ENCODE measurements around the gene RIN3.

RIN3 gene

DNA sequence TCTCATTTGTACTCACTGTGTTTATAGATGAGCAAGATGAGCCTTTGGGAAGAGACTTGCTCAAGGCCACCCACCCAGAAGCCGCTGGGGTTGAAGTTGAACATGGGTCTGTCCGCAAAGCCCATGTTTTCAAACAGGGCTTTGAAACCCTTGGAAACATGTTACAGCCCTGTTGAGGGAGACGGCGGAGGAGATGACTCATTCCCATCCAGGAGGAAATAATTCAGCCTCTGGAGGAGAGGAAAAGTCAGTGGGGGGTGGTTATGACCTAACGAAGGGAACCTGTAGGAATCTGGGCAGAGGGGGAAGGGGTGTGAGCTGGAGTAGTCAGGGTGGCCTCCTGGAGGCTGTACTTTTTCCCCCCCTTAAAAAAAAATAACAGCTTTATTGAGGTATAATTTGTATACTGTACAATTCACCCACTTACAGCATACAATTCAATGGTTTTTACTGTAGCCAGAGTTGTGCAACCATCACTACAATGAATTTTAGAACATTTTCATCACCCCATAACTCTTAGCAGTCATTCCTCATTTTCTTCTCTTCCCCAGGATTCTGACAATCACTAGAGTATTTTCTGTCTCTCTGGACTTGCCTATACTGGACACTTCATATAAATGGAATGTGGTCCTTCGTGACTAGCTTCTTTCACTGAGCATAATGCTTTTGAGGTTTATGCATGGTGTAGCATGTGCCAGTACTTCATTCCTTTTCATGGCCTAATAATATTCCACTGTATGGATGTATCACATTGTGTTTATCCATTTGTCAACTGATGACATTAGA lies 1.9 kb upstream of the RIN3 start:
- no peaks in the 10 kb centered on the region for H3K36me3 ChIP-seq (ENCODE audit: control insufficient read depth, insufficient read depth, low read length)
- H3K27ac ChIP-seq (ENCODE audit: low read depth, low read length, severe bottlenecking) = peak overlapping the region; percentile 84
- peaks cover 23% of the 10 kb centered on the region for H3K4me1 ChIP-seq (ENCODE audit: control insufficient read depth, insufficient read depth, low read length, poor library complexity, severe bottlenecking)
- no peak overlapping the region for H3K4me3 ChIP-seq (ENCODE audit: extremely low read depth, insufficient read depth, low read length, poor library complexity, severe bottlenecking)
- H3K9me3 ChIP-seq (ENCODE audit: control insufficient read depth, low read length) = no peaks in the 10 kb centered on the region
- WGBS, 2 experiments (ENCODE audit: insufficient coverage in 2 of 2) = 58 to 60% methylated on average over 4 of the region's 6 CpGs

GRCh38 chr14:92512807-92513203 lies 776 bp upstream of the RIN3 start:
- peak overlapping the region; percentile 68 for H3K4me3 ChIP-seq (ENCODE audit: extremely low read depth, insufficient read depth, low read length, poor library complexity, severe bottlenecking)
- WGBS, 2 experiments (ENCODE audit: insufficient coverage in 2 of 2) = 81 to 88% methylated on average over 7 to 8 of the region's 9 CpGs
- no peak overlapping the region for H3K27ac ChIP-seq (ENCODE audit: low read depth, low read length, severe bottlenecking)
- H3K9me3 ChIP-seq (ENCODE audit: control insufficient read depth, low read length) = no peaks in the 10 kb centered on the region
- H3K36me3 ChIP-seq (ENCODE audit: control insufficient read depth, insufficient read depth, low read length) = no peaks in the 10 kb centered on the region
- H3K4me1 ChIP-seq (ENCODE audit: control insufficient read depth, insufficient read depth, low read length, poor library complexity, severe bottlenecking) = peaks cover 23% of the 10 kb centered on the region

- no peaks in the 10 kb centered on the region for H3K9me3 ChIP-seq (ENCODE audit: control insufficient read depth, low read length)
- peaks cover 23% of the 10 kb centered on the region for H3K4me1 ChIP-seq (ENCODE audit: control insufficient read depth, insufficient read depth, low read length, poor library complexity, severe bottlenecking)
- H3K4me3 ChIP-seq (ENCODE audit: extremely low read depth, insufficient read depth, low read length, poor library complexity, severe bottlenecking) = peak overlapping the region; percentile 68
- peak overlapping the region; percentile 2 for H3K27ac ChIP-seq (ENCODE audit: low read depth, low read length, severe bottlenecking)
- WGBS, 2 experiments (ENCODE audit: insufficient coverage in 2 of 2) = 12 to 15% methylated on average over 54 to 75 of the region's 81 CpGs
- no peaks in the 10 kb centered on the region for H3K36me3 ChIP-seq (ENCODE audit: control insufficient read depth, insufficient read depth, low read length)
Measured at GRCh38 chr14:92513966-92514843, 624 bp downstream of the RIN3 start.

- H3K9me3 ChIP-seq (ENCODE audit: control insufficient read depth, low read length) = no peaks in the 10 kb centered on the region
- WGBS, 2 experiments (ENCODE audit: insufficient coverage in 2 of 2) = 43 to 69% methylated on average over 5 to 7 of the region's 15 CpGs
- H3K4me3 ChIP-seq (ENCODE audit: extremely low read depth, insufficient read depth, low read length, poor library complexity, severe bottlenecking) = peak overlapping the region; percentile 68
- H3K4me1 ChIP-seq (ENCODE audit: control insufficient read depth, insufficient read depth, low read length, poor library complexity, severe bottlenecking) = peaks cover 23% of the 10 kb centered on the region
- no peak overlapping the region for H3K27ac ChIP-seq (ENCODE audit: low read depth, low read length, severe bottlenecking)
- H3K36me3 ChIP-seq (ENCODE audit: control insufficient read depth, insufficient read depth, low read length) = no peaks in the 10 kb centered on the region
Measured at GRCh38 chr14:92514844-92515514, 1.4 kb downstream of the RIN3 start.

GRCh38 chr14:92515546-92516343 lies 2.2 kb downstream of the RIN3 start:
- 97 to 98% methylated on average over 3 to 5 of the region's 5 CpGs for WGBS, 2 experiments (ENCODE audit: insufficient coverage in 2 of 2)
- Histone ChIP-seq H3K4me1 (ENCODE audit: control insufficient read depth, insufficient read depth, low read length, poor library complexity, severe bottlenecking) (peaks cover 21% of the 10 kb centered on the region), H3K4me3 (ENCODE audit: extremely low read depth, insufficient read depth, low read length, poor library complexity, severe bottlenecking) (no peak overlapping the region)

DNA sequence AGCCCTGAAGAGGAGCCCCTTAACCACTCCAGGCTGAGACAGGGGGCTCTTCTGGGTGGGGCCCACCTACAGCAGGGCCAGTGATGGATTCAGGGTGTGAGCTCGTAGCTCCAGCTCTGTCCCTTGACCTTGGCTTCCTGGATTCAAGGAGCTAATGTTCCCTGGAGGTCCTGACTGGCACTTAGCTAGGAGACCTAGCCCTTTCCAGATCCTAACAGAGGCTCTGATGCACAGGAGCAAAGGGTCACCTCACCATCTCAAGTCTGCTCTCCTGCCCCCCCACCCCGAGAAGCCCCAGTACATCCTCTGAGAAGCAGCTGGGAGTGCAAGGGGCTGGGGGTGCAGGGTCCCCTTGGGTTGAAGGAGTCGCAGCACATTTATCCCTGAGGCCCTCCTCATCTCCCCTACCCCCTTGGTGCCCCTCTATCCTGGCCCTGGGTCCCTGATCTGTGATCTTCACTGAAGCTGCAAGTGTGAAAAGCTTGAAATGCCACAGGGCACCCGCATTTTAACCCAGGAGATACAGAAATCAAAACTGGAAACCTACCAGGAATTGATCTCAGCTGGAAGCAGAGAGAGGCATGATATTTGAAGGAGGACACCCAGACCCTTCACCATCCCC lies 2.9 kb downstream of the RIN3 start:
- H3K27ac ChIP-seq (ENCODE audit: low read depth, low read length, severe bottlenecking) = no peak overlapping the region
- no peaks in the 10 kb centered on the region for H3K9me3 ChIP-seq (ENCODE audit: control insufficient read depth, low read length)
- H3K36me3 ChIP-seq (ENCODE audit: control insufficient read depth, insufficient read depth, low read length) = no peaks in the 10 kb centered on the region
- peaks cover 14% of the 10 kb centered on the region for H3K4me1 ChIP-seq (ENCODE audit: control insufficient read depth, insufficient read depth, low read length, poor library complexity, severe bottlenecking)
- H3K4me3 ChIP-seq (ENCODE audit: extremely low read depth, insufficient read depth, low read length, poor library complexity, severe bottlenecking) = no peak overlapping the region
- 93 to 100% methylated on average over 2 of the region's 4 CpGs for WGBS, 2 experiments (ENCODE audit: insufficient coverage in 2 of 2)

More at GRCh38 chr14:92515546-92516343, 2.2 kb downstream of the RIN3 start:
- no peak overlapping the region for H3K27ac ChIP-seq (ENCODE audit: low read depth, low read length, severe bottlenecking)
- no peaks in the 10 kb centered on the region for H3K36me3 ChIP-seq (ENCODE audit: control insufficient read depth, insufficient read depth, low read length)
- no peaks in the 10 kb centered on the region for H3K9me3 ChIP-seq (ENCODE audit: control insufficient read depth, low read length)

DNA sequence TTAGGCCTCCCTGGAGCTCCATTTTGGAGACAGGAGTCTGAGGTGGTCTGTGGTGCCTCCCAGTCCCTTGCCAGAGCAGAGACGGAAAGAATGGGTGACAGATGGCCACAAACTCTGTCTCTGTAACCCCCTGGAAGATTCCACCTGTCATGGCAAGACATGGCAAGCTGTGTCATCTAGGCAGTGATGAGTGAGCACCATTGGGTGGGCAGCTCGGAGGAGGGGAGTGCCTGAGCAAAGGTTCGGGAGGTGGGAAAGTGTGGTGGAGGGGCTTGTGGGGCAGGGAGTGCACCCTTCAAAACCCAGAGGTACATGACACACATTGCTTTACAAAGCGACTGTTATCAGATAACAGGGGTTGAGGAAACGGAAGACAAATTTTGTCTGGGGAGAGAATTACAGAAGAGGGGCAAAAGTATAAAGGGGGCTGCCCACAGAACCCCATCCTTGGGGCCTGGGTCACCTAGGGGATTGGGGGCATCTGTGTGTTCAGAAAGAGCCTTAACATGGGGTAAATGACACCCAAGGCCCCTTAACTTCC lies 3.5 kb downstream of the RIN3 start:
- no peaks in the 10 kb centered on the region for H3K36me3 ChIP-seq (ENCODE audit: control insufficient read depth, insufficient read depth, low read length)
- H3K27ac ChIP-seq (ENCODE audit: low read depth, low read length, severe bottlenecking) = no peak overlapping the region
- H3K4me1 ChIP-seq (ENCODE audit: control insufficient read depth, insufficient read depth, low read length, poor library complexity, severe bottlenecking) = peaks cover 10% of the 10 kb centered on the region
- no peaks in the 10 kb centered on the region for H3K9me3 ChIP-seq (ENCODE audit: control insufficient read depth, low read length)
- H3K4me3 ChIP-seq (ENCODE audit: extremely low read depth, insufficient read depth, low read length, poor library complexity, severe bottlenecking) = no peak overlapping the region
- 87 to 92% methylated on average over 3 to 4 of the region's 5 CpGs for WGBS, 2 experiments (ENCODE audit: insufficient coverage in 2 of 2)

- no peaks in the 10 kb centered on the region for H3K36me3 ChIP-seq (ENCODE audit: control insufficient read depth, insufficient read depth, low read length)
- peaks cover 4% of the 10 kb centered on the region for H3K4me1 ChIP-seq (ENCODE audit: control insufficient read depth, insufficient read depth, low read length, poor library complexity, severe bottlenecking)
- H3K27ac ChIP-seq (ENCODE audit: low read depth, low read length, severe bottlenecking) = no peak overlapping the region
- no peaks in the 10 kb centered on the region for H3K9me3 ChIP-seq (ENCODE audit: control insufficient read depth, low read length)
- no peak overlapping the region for H3K4me3 ChIP-seq (ENCODE audit: extremely low read depth, insufficient read depth, low read length, poor library complexity, severe bottlenecking)
- 79 to 94% methylated on average over 1 of the region's 2 CpGs for WGBS, 2 experiments (ENCODE audit: insufficient coverage in 2 of 2)
Measured at GRCh38 chr14:92517761-92518160, 4.2 kb downstream of the RIN3 start.

- H3K36me3 ChIP-seq (ENCODE audit: control insufficient read depth, insufficient read depth, low read length) = no peaks in the 10 kb centered on the region
- no peaks in the 10 kb centered on the region for H3K4me1 ChIP-seq (ENCODE audit: control insufficient read depth, insufficient read depth, low read length, poor library complexity, severe bottlenecking)
- H3K27ac ChIP-seq (ENCODE audit: low read depth, low read length, severe bottlenecking) = no peak overlapping the region
- WGBS, 2 experiments (ENCODE audit: insufficient coverage in 2 of 2) = 88 to 90% methylated on average over 16 to 19 of the region's 20 CpGs
- H3K4me3 ChIP-seq (ENCODE audit: extremely low read depth, insufficient read depth, low read length, poor library complexity, severe bottlenecking) = no peak overlapping the region
- H3K9me3 ChIP-seq (ENCODE audit: control insufficient read depth, low read length) = no peaks in the 10 kb centered on the region
Measured at GRCh38 chr14:92519246-92520101, 5.9 kb downstream of the RIN3 start.

Data from mesodermal cell (in vitro differentiated cells).